ENCODE results near the gene OR1L8.
"Not testable (repeated sequence)": the region's sequence is repeated elsewhere in the genome, so short reads cannot be mapped to it uniquely, and the experiment has no call there.

OR1L8 gene

GRCh38 chr9:122583284-122583683, at the start of gene OR1L8:
Gene OR1L8 (minus strand): TSS chr9:122583384. CDS start chr9:122568477, 14,907 bp downstream.
- H3K36me3 Mint-ChIP-seq; H3K4me1 Mint-ChIP-seq; H3K9me3 Mint-ChIP-seq; H3K4me3 Mint-ChIP-seq; DNase-seq; H3K27ac Mint-ChIP-seq; ATAC-seq (replicated peaks): not testable (repeated sequence)
- peaks cover 0 to 12% of the 10 kb centered on the region in 2 donors for H3K27me3 Mint-ChIP-seq

- Mint-ChIP-seq H3K9me3 (peaks cover 0 to 3% of the 10 kb centered on the region in 2 donors), H3K36me3 (peaks cover 0 to 3% of the 10 kb centered on the region in 2 donors), H3K4me3 (no peak overlapping the region), H3K4me1 (no peaks in the 10 kb centered on the region), H3K27ac (no peak overlapping the region), H3K27me3 (peaks cover 31 to 36% of the 10 kb centered on the region in 2 donors)
- no peak for DNase-seq
- ATAC-seq (replicated peaks): no peak
These were observed 36.8 kb upstream of the OR1L8 start for GRCh38 chr9:122619996-122620395.

- Mint-ChIP-seq H3K4me1 (no peaks in the 10 kb centered on the region), H3K4me3 (no peak within 1 kb of the TSS), H3K27me3 (peaks cover 24 to 29% of the 10 kb centered on the region in 2 donors), H3K9me3 (peaks cover 0 to 3% of the 10 kb centered on the region in 2 donors), H3K27ac (no peak within 1 kb of the TSS), H3K36me3 (peaks cover 0 to 3% of the 10 kb centered on the region in 2 donors)
- DNase-seq (no peak), ATAC-seq (replicated peaks) (no peak)
These were observed 31.2 kb upstream of the OR1L8 start, which contains the start of gene OR1Q1 for GRCh38 chr9:122614362-122614761. Gene OR1Q1 (plus strand): TSS chr9:122614738. CDS start chr9:122614738, 0 bp downstream.

- no peaks in the 10 kb centered on the region for H3K36me3 Mint-ChIP-seq
- ATAC-seq (replicated peaks): no peak
- no peak for DNase-seq
- peaks cover 21 to 25% of the 10 kb centered on the region in 2 donors for H3K27me3 Mint-ChIP-seq
- H3K27ac Mint-ChIP-seq: no peak overlapping the region
- H3K4me1 Mint-ChIP-seq: no peaks in the 10 kb centered on the region
- no peaks in the 10 kb centered on the region for H3K9me3 Mint-ChIP-seq
- H3K4me3 Mint-ChIP-seq: no peak overlapping the region
These were observed 26.6 kb upstream of the OR1L8 start for GRCh38 chr9:122609804-122610203.

GRCh38 chr9:122606587-122606986, 23.4 kb upstream of the OR1L8 start:
- H3K27me3 Mint-ChIP-seq: peaks cover 28 to 31% of the 10 kb centered on the region in 2 donors

GRCh38 chr9:122605691-122606090, 22.5 kb upstream of the OR1L8 start:
- no peak overlapping the region for H3K27ac Mint-ChIP-seq
- H3K27me3 Mint-ChIP-seq: peaks cover 25 to 31% of the 10 kb centered on the region in 2 donors
- DNase-seq (no peak), ATAC-seq (replicated peaks) (no peak)
- peaks cover 5 to 7% of the 10 kb centered on the region in 2 donors for H3K9me3 Mint-ChIP-seq
- no peaks in the 10 kb centered on the region for H3K36me3 Mint-ChIP-seq
- no peak overlapping the region for H3K4me3 Mint-ChIP-seq
- H3K4me1 Mint-ChIP-seq: no peaks in the 10 kb centered on the region

More at GRCh38 chr9:122606587-122606986, 23.4 kb upstream of the OR1L8 start:
- no peak overlapping the region for H3K4me3 Mint-ChIP-seq
- ATAC-seq (replicated peaks) (no peak), DNase-seq (no peak)
- H3K4me1 Mint-ChIP-seq: no peaks in the 10 kb centered on the region
- H3K27ac Mint-ChIP-seq: no peak overlapping the region
- H3K36me3 Mint-ChIP-seq: no peaks in the 10 kb centered on the region
- peaks cover 0 to 3% of the 10 kb centered on the region in 2 donors for H3K9me3 Mint-ChIP-seq

GRCh38 chr9:122580360-122580759, 2.8 kb downstream of the OR1L8 start:
- Mint-ChIP-seq H3K36me3 (no peaks in the 10 kb centered on the region), H3K27me3 (peaks cover 3 to 17% of the 10 kb centered on the region in 2 donors), H3K4me1 (no peaks in the 10 kb centered on the region), H3K4me3 (no peak overlapping the region), H3K9me3 (peaks cover 0 to 2% of the 10 kb centered on the region in 2 donors), H3K27ac (no peak overlapping the region)
- DNase-seq (no peak), ATAC-seq (replicated peaks) (no peak)

- H3K36me3 Mint-ChIP-seq: no peaks in the 10 kb centered on the region
- ATAC-seq (replicated peaks) (no peak), DNase-seq (no peak)
- no peak overlapping the region for H3K4me3 Mint-ChIP-seq
- H3K4me1 Mint-ChIP-seq: no peaks in the 10 kb centered on the region
- H3K27me3 Mint-ChIP-seq: peaks cover 3 to 17% of the 10 kb centered on the region in 2 donors
- peaks cover 0 to 2% of the 10 kb centered on the region in 2 donors for H3K9me3 Mint-ChIP-seq
- H3K27ac Mint-ChIP-seq: no peak overlapping the region
These were observed 3.3 kb downstream of the OR1L8 start for GRCh38 chr9:122579874-122580273.

GRCh38 chr9:122572456-122572855, 10.7 kb downstream of the OR1L8 start:
- H3K27ac Mint-ChIP-seq: no peak overlapping the region
- ATAC-seq (replicated peaks) (peak in 1 of 2 donors; percentile 25), DNase-seq (no peak)
- no peak overlapping the region for H3K4me3 Mint-ChIP-seq
- peaks cover 12 to 20% of the 10 kb centered on the region in 2 donors for H3K27me3 Mint-ChIP-seq
- H3K4me1 Mint-ChIP-seq: no peaks in the 10 kb centered on the region
- peaks cover 0 to 2% of the 10 kb centered on the region in 2 donors for H3K9me3 Mint-ChIP-seq
- no peaks in the 10 kb centered on the region for H3K36me3 Mint-ChIP-seq

- H3K4me3 Mint-ChIP-seq: no peak overlapping the region
- peaks cover 25 to 28% of the 10 kb centered on the region in 2 donors for H3K27me3 Mint-ChIP-seq
- ATAC-seq (replicated peaks) (no peak), DNase-seq (no peak)
- H3K36me3 Mint-ChIP-seq: no peaks in the 10 kb centered on the region
- peaks cover 0 to 5% of the 10 kb centered on the region in 2 donors for H3K9me3 Mint-ChIP-seq
- H3K27ac Mint-ChIP-seq: no peak overlapping the region
- H3K4me1 Mint-ChIP-seq: no peaks in the 10 kb centered on the region
These were observed 15.3 kb downstream of the OR1L8 start for GRCh38 chr9:122567901-122568300.

- Mint-ChIP-seq H3K9me3 (peaks cover 0 to 14% of the 10 kb centered on the region in 2 donors), H3K4me1 (no peaks in the 10 kb centered on the region), H3K27me3 (peaks cover 38 to 51% of the 10 kb centered on the region in 2 donors), H3K4me3 (no peak overlapping the region), H3K27ac (no peak overlapping the region), H3K36me3 (peaks cover 0 to 4% of the 10 kb centered on the region in 2 donors)
- DNase-seq (no peak), ATAC-seq (replicated peaks) (no peak)
These were observed 20.9 kb downstream of the OR1L8 start for GRCh38 chr9:122562134-122562760.

GRCh38 chr9:122561446-122561845, 21.7 kb downstream of the OR1L8 start:
- no peak overlapping the region for H3K4me3 Mint-ChIP-seq
- H3K27ac Mint-ChIP-seq: no peak overlapping the region
- H3K36me3 Mint-ChIP-seq: peaks cover 0 to 4% of the 10 kb centered on the region in 2 donors
- no peaks in the 10 kb centered on the region for H3K4me1 Mint-ChIP-seq
- no peak for DNase-seq
- ATAC-seq (replicated peaks): no peak
- H3K9me3 Mint-ChIP-seq: peaks cover 0 to 14% of the 10 kb centered on the region in 2 donors
- H3K27me3 Mint-ChIP-seq: peaks cover 38 to 51% of the 10 kb centered on the region in 2 donors

- H3K4me3 Mint-ChIP-seq: no peak within 1 kb of the TSS
- peaks cover 4 to 9% of the 10 kb centered on the region in 2 donors for H3K9me3 Mint-ChIP-seq
- no peaks in the 10 kb centered on the region for H3K4me1 Mint-ChIP-seq
- DNase-seq (no peak), ATAC-seq (replicated peaks) (no peak)
- no peak within 1 kb of the TSS for H3K27ac Mint-ChIP-seq
- no peaks in the 10 kb centered on the region for H3K36me3 Mint-ChIP-seq
- H3K27me3 Mint-ChIP-seq: peaks cover 40 to 46% of the 10 kb centered on the region in 2 donors
These were observed 30.4 kb downstream of the OR1L8 start, which contains the start of gene OR1N2 for GRCh38 chr9:122552812-122553211. Gene OR1N2 (plus strand): TSS chr9:122553112. CDS start chr9:122553212, 100 bp downstream.

GRCh38 chr9:122551371-122551770, 31.8 kb downstream of the OR1L8 start:
- no peak for ATAC-seq (replicated peaks)
- Mint-ChIP-seq H3K9me3 (peaks cover 4 to 9% of the 10 kb centered on the region in 2 donors), H3K27ac (no peak overlapping the region), H3K4me3 (no peak overlapping the region), H3K4me1 (no peaks in the 10 kb centered on the region), H3K36me3 (no peaks in the 10 kb centered on the region), H3K27me3 (peaks cover 46% of the 10 kb centered on the region in 2 donors)
- no peak for DNase-seq

GRCh38 chr9:122546196-122546595, 37.0 kb downstream of the OR1L8 start:
- H3K9me3 Mint-ChIP-seq: peaks cover 4 to 9% of the 10 kb centered on the region in 2 donors

More at GRCh38 chr9:122546196-122546595, 37.0 kb downstream of the OR1L8 start:
- no peaks in the 10 kb centered on the region for H3K4me1 Mint-ChIP-seq
- peaks cover 40 to 46% of the 10 kb centered on the region in 2 donors for H3K27me3 Mint-ChIP-seq
- DNase-seq: no peak
- no peak overlapping the region for H3K4me3 Mint-ChIP-seq
- ATAC-seq (replicated peaks): no peak
- H3K36me3 Mint-ChIP-seq: no peaks in the 10 kb centered on the region
- no peak overlapping the region for H3K27ac Mint-ChIP-seq

Data from stimulated activated naive B cell treated with anti-CD40 and anti-IgM and Interleukin-4, amounts not matched to agents 10 μg/mL and 1 μg/mL and 100 μg/mL, for 72 hours (primary cell).